ENCODE measurements around the gene MED13. TPM values are rescaled to one million over a fixed set of nuclear protein-coding genes. Genes with fewer than 3 reads are reported as not detected.

The MED13 gene
- total and polyA plus RNA-seq, 9 of the 15 experiments (the other 6 are each of a cell fraction or from before 2014, with no cell fraction given): 5.4 to 48.4 (median 28.2) TPM

DNA sequence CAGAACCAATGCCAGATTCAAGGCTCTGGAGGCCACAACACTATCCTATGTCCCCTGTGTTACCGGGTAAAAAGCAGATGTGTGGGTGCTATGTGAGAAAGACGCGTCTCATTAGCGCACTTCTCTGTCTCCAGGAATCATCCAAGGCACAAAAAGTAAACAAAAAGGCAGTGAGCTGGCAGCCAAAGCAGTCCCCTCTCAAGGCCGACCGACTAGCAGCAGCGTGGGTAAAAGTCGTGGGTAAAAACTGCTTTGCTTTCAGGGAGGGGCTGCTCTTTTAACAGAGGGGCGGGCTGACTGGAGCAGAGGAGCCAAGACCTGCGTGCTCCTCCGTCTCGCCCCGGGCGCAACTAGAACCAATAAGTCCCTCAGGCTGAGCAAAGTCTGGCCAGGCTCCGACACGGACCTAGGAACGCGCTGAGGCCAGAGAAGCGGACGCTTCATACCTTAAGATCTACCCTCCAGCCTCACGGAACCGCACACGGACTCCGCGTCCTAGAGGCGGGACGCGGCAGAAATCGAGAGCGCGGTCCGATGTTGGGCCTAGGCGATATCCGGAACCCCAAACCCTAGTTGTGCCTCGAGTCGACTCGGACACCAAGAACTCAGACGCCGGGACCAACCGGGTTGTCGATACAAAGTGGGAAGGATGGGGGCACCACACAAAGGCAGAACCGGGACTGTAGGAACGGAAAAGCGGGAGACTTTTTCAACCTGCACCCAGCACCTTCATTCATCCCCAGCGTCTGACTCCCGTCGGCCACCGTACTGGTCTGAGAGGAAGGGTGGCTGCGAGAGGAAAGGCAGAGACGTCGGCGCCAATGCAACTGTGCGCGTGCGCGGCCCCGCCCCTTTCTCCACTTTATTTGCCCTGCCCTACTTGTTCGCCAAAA, 137.6 kb downstream of the MED13 start, which contains the start of gene INTS2 (continued):
- TF ChIP-seq, protein P1, sequence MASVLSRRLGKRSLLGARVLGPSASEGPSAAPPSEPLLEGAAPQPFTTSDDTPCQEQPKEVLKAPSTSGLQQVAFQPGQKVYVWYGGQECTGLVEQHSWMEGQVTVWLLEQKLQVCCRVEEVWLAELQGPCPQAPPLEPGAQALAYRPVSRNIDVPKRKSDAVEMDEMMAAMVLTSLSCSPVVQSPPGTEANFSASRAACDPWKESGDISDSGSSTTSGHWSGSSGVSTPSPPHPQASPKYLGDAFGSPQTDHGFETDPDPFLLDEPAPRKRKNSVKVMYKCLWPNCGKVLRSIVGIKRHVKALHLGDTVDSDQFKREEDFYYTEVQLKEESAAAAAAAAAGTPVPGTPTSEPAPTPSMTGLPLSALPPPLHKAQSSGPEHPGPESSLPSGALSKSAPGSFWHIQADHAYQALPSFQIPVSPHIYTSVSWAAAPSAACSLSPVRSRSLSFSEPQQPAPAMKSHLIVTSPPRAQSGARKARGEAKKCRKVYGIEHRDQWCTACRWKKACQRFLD (CRISPR knock-in tag; IDR thresholded peaks at IDR 0.05): no peak
- no peak for TF ChIP-seq HMG20A (CRISPR knock-in tag; conservative IDR thresholded peaks at IDR 0.05)
- TF ChIP-seq ZBTB33 (CRISPR knock-in tag; IDR thresholded peaks at IDR 0.05): 0 out of 2 replicates have a peak, but pooled peaks have one; percentile 49
- no peak for TF ChIP-seq FUS (optimal IDR thresholded peaks at IDR 0.05; ENCODE audit: low read depth, low read length)
- TF ChIP-seq, protein P2, sequence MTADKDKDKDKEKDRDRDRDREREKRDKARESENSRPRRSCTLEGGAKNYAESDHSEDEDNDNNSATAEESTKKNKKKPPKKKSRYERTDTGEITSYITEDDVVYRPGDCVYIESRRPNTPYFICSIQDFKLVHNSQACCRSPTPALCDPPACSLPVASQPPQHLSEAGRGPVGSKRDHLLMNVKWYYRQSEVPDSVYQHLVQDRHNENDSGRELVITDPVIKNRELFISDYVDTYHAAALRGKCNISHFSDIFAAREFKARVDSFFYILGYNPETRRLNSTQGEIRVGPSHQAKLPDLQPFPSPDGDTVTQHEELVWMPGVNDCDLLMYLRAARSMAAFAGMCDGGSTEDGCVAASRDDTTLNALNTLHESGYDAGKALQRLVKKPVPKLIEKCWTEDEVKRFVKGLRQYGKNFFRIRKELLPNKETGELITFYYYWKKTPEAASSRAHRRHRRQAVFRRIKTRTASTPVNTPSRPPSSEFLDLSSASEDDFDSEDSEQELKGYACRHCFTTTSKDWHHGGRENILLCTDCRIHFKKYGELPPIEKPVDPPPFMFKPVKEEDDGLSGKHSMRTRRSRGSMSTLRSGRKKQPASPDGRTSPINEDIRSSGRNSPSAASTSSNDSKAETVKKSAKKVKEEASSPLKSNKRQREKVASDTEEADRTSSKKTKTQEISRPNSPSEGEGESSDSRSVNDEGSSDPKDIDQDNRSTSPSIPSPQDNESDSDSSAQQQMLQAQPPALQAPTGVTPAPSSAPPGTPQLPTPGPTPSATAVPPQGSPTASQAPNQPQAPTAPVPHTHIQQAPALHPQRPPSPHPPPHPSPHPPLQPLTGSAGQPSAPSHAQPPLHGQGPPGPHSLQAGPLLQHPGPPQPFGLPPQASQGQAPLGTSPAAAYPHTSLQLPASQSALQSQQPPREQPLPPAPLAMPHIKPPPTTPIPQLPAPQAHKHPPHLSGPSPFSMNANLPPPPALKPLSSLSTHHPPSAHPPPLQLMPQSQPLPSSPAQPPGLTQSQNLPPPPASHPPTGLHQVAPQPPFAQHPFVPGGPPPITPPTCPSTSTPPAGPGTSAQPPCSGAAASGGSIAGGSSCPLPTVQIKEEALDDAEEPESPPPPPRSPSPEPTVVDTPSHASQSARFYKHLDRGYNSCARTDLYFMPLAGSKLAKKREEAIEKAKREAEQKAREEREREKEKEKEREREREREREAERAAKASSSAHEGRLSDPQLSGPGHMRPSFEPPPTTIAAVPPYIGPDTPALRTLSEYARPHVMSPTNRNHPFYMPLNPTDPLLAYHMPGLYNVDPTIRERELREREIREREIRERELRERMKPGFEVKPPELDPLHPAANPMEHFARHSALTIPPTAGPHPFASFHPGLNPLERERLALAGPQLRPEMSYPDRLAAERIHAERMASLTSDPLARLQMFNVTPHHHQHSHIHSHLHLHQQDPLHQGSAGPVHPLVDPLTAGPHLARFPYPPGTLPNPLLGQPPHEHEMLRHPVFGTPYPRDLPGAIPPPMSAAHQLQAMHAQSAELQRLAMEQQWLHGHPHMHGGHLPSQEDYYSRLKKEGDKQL (CRISPR knock-in tag; IDR thresholded peaks at IDR 0.05; ENCODE audit: borderline replicate concordance): 0 out of 2 replicates have a peak, but pooled peaks have one; percentile 60
- no peak for TF ChIP-seq ZFPM2 (CRISPR knock-in tag; IDR thresholded peaks at IDR 0.05)
- no peak for TF ChIP-seq NFXL1 (CRISPR knock-in tag; IDR thresholded peaks at IDR 0.05)
- no peak for TF ChIP-seq ZC3H8 (IDR thresholded peaks at IDR 0.05)
- peak; percentile 87; the same call in 1 of the 2 replicates for TF ChIP-seq PML (IDR thresholded peaks at IDR 0.05; ENCODE audit: low read length)
- no peak for TF ChIP-seq ZNF77 (CRISPR knock-in tag; IDR thresholded peaks at IDR 0.05)
- TF ChIP-seq, protein P3, sequence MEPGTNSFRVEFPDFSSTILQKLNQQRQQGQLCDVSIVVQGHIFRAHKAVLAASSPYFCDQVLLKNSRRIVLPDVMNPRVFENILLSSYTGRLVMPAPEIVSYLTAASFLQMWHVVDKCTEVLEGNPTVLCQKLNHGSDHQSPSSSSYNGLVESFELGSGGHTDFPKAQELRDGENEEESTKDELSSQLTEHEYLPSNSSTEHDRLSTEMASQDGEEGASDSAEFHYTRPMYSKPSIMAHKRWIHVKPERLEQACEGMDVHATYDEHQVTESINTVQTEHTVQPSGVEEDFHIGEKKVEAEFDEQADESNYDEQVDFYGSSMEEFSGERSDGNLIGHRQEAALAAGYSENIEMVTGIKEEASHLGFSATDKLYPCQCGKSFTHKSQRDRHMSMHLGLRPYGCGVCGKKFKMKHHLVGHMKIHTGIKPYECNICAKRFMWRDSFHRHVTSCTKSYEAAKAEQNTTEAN (CRISPR knock-in tag; IDR thresholded peaks at IDR 0.05): 0 out of 2 replicates have a peak, but pooled peaks have one; percentile 52
- 0 out of 2 replicates have a peak, but pooled peaks have one; percentile 69 for TF ChIP-seq NR3C1 (CRISPR knock-in tag; IDR thresholded peaks at IDR 0.05)
- TF ChIP-seq MECOM (CRISPR knock-in tag; IDR thresholded peaks at IDR 0.05): no peak
- no peak for TF ChIP-seq NR0B1 (IDR thresholded peaks at IDR 0.05; ENCODE audit: partially characterized antibody)
- TF ChIP-seq NCOA4 (IDR thresholded peaks at IDR 0.05; ENCODE audit: partially characterized antibody): no peak
